Tibial artery (tissue), 4 donors: ENCODE data around the gene F2R.

Source experiments
- DNase-seq, 2 donors: peaks; one replicate each; pipeline ENCODE4 v3.0.0-alpha.2; 2019
- H3K27ac ChIP-seq, 2 donors: fragments of 200-600 bp; sonication (generic) in 1 of 2; 1 replicate in 1 of 2; 2 replicates in 1 of 2; pipeline ENCODE4 v1.5.1; 2018 to 2019; ENCODE audit warnings: mild to moderate bottlenecking in 1 of 2
- H3K27me3 ChIP-seq, 2 donors: fragments of 200-600 bp; sonication (generic) in 1 of 2; one replicate each; pipeline versions ENCODE4 v1.5.1 to v1.6.0; 2016 to 2019
- H3K36me3 ChIP-seq, 3 donors: fragments of 200-600 bp; sonication (generic) in 2 of 3; one replicate each; pipeline ENCODE4 v1.5.1; 2016 to 2019; ENCODE audit warnings: mild to moderate bottlenecking in 2 of 3
- H3K4me1 ChIP-seq, 4 donors: fragments of 200-600 bp; sonication (generic) in 2 of 4; 1 replicate in 3 of 4; 2 replicates in 1 of 4; pipeline ENCODE4 v1.5.1; 2016 to 2019
- H3K4me3 ChIP-seq, 2 donors: fragments of 200-600 bp; sonication (generic) in 1 of 2; 1 replicate in 1 of 2; 2 replicates in 1 of 2; pipeline ENCODE4 v1.5.1; 2018 to 2019; ENCODE audit warnings: mild to moderate bottlenecking in 2 of 2
- H3K9me3 ChIP-seq, 3 donors: fragments of 200-600 bp; sonication (generic) in 1 of 3; one replicate each; pipeline ENCODE4 v1.5.1; 2016 to 2019
- CTCF ChIP-seq, 2 experiments: fragments of 200-600 bp in 1 of 2; fragments of 450-650 bp in 1 of 2; IDR thresholded peaks; one replicate each; pipeline ENCODE4 v1.5.1; 2017 to 2019; ENCODE audit warnings: antibody characterized with exemption in 2 of 2, mild to moderate bottlenecking in 1 of 2, moderate library complexity in 1 of 2
- intact Hi-C: fragments of 100-400 bp; cut with DNase I; formaldehyde crosslinking; loops from one replicate; pipeline ENCODE4 v1.15.0; 2023; ENCODE audit warnings: low total_unique reads

Gene F2R

GRCh38 chr5:76681287-76681686 lies 34.6 kb upstream of the F2R start:
- no peaks in the 10 kb centered on the region for H3K27me3 ChIP-seq
- no peak for DNase-seq
- no peak overlapping the region for H3K4me3 ChIP-seq
- H3K36me3 ChIP-seq: no peaks in the 10 kb centered on the region
- no peak for TF ChIP-seq CTCF (IDR thresholded peaks at IDR 0.05)
- intact Hi-C loops: no loop called here
- no peaks in the 10 kb centered on the region for H3K4me1 ChIP-seq
- no peak overlapping the region for H3K27ac ChIP-seq
- H3K9me3 ChIP-seq: no peaks in the 10 kb centered on the region

- Histone ChIP-seq H3K4me1 (no peaks in the 10 kb centered on the region), H3K36me3 (no peaks in the 10 kb centered on the region), H3K27me3 (no peaks in the 10 kb centered on the region), H3K9me3 (no peaks in the 10 kb centered on the region), H3K4me3 (no peak overlapping the region), H3K27ac (no peak overlapping the region)
- no peak for DNase-seq
- intact Hi-C loops: no loop called here
- no peak for TF ChIP-seq CTCF (IDR thresholded peaks at IDR 0.05)
Measured at GRCh38 chr5:76682387-76682786, 33.5 kb upstream of the F2R start.

- intact Hi-C loops: no loop called here
- Histone ChIP-seq H3K27ac (no peak overlapping the region), H3K36me3 (no peaks in the 10 kb centered on the region), H3K27me3 (no peaks in the 10 kb centered on the region), H3K4me3 (no peak overlapping the region), H3K9me3 (no peaks in the 10 kb centered on the region), H3K4me1 (peaks cover 0 to 4% (median 0%) of the 10 kb centered on the region in 4 donors)
- no peak for TF ChIP-seq CTCF (IDR thresholded peaks at IDR 0.05)
- no peak for DNase-seq
Measured at GRCh38 chr5:76683816-76684731, 31.9 kb upstream of the F2R start.

GRCh38 chr5:76684756-76685519 lies 31.0 kb upstream of the F2R start:
- H3K4me1 ChIP-seq: peaks cover 0 to 12% (median 4%) of the 10 kb centered on the region in 4 donors
- no peaks in the 10 kb centered on the region for H3K27me3 ChIP-seq
- no peaks in the 10 kb centered on the region for H3K9me3 ChIP-seq
- no peaks in the 10 kb centered on the region for H3K36me3 ChIP-seq
- no peak for TF ChIP-seq CTCF (IDR thresholded peaks at IDR 0.05)
- DNase-seq: no peak
- no peak overlapping the region for H3K4me3 ChIP-seq
- intact Hi-C loops: no loop called here
- no peak overlapping the region for H3K27ac ChIP-seq

- H3K4me3 ChIP-seq: no peak overlapping the region
- H3K27ac ChIP-seq: no peak overlapping the region
- no peaks in the 10 kb centered on the region for H3K36me3 ChIP-seq
- TF ChIP-seq CTCF (IDR thresholded peaks at IDR 0.05): no peak
- no peaks in the 10 kb centered on the region for H3K27me3 ChIP-seq
- peaks cover 0 to 19% (median 8%) of the 10 kb centered on the region in 4 donors for H3K4me1 ChIP-seq
- intact Hi-C loops: no loop called here
- DNase-seq: no peak
- no peaks in the 10 kb centered on the region for H3K9me3 ChIP-seq
Measured at GRCh38 chr5:76685704-76686103, 30.2 kb upstream of the F2R start.
